Left lung (tissue), 10 donors: ENCODE measurements around the gene HSPB1. TPM values are rescaled to one million over a fixed set of nuclear protein-coding genes. Genes with fewer than 3 reads are reported as not detected.
A peak's percentile ranks its signal among the peaks of the same experiment; 100 is the strongest.

ENCODE experiments used
- ATAC-seq: fragments of 200-7000 bp; cut with Tn5 transposase; one replicate; pipeline ENCODE4 v1.9.1; 2020; ENCODE audit warnings: moderate library complexity
- DNase-seq, 4 donors: peaks; one replicate each; pipeline ENCODE4 v3.0.0-alpha.2; 2013 to 2020
- H3K27ac ChIP-seq, 2 donors: fragments of 200-600 bp; sonication (generic) in 1 of 2; one replicate each; pipeline versions ENCODE4 v1.5.0 to v1.8.0; 2020 to 2021
- H3K27me3 ChIP-seq, 2 donors: fragments of 200-600 bp; sonication (generic) in 1 of 2; one replicate each; pipeline versions ENCODE4 v1.5.0 to v1.8.0; 2020 to 2021
- H3K36me3 ChIP-seq, 2 donors: fragments of 200-600 bp; sonication (generic) in 1 of 2; one replicate each; pipeline versions ENCODE4 v1.5.0 to v1.8.0; 2020 to 2021
- H3K4me1 ChIP-seq, 2 donors: fragments of 200-600 bp; one replicate each; pipeline ENCODE4 v1.8.0; 2021
- H3K4me3 ChIP-seq, 2 donors: fragments of 200-600 bp; sonication (generic) in 1 of 2; one replicate each; pipeline versions ENCODE4 v1.5.0 to v1.8.0; 2020 to 2021; ENCODE audit warnings: mild to moderate bottlenecking in 1 of 2
- H3K9me3 ChIP-seq, 2 donors: fragments of 200-600 bp; sonication (generic) in 1 of 2; one replicate each; pipeline versions ENCODE4 v1.5.0 to v1.8.0; 2020 to 2021
- CTCF ChIP-seq, 2 donors: fragments of 200-600 bp; sonication (generic) in 1 of 2; IDR thresholded peaks; one replicate each; pipeline versions ENCODE4 v1.5.0 to v1.8.0; 2021; ENCODE audit warnings: antibody characterized with exemption in 2 of 2
- intact Hi-C, 2 donors: fragments of 100-400 bp; cut with DNase I; formaldehyde crosslinking; loops; one replicate each; pipeline versions ENCODE4 v1.11.2 to v1.14.2; 2022
- polyA plus RNA-seq, 6 donors: library from polyadenylated mRNA; unstranded; fragments of 120-200 nt; gene quantifications; one replicate each; pipeline ENCODE4 v1.2.1, GENCODE V29; 2013; ENCODE audit not compliant: insufficient read length in 6 of 6
- total RNA-seq, 2 donors: library from RNA; stranded (reverse); fragmentation: NEBNext Ultra II Directional; extraction: Animal tissue kit (Norgen Biotek cat#: 25700); gene quantifications; one replicate each; pipeline ENCODE4 v1.2.1, GENCODE V29; 2021
- donor health status: DM: no; HTN: yes; CAD: no.
- donor health status: DM: no; HTN: no; CAD: no.

HSPB1 gene
- total and polyA plus RNA-seq, 8 donors, result 219 to 951 (median 306) TPM

DNA sequence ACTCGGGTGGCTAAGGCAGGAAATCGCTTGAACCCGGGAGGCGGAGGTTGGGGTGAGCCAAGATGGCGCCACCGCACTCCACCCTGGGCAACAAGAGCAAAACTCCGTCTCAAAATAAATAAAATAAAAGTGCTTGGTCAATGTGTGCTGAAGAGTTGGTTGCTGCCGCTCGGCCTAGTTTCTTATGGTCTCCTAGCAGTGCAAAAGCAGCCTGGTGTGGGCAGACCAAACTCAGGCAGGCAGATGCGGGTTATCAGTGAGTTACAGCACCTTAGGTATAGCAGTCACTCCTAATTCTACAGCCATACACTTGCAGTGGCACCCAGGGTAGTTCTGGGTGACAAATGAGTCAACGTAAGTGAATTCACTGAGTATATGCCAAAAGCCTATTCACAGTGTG is 22.6 kb downstream of the HSPB1 start:
- ATAC-seq (no peak), DNase-seq (peak in 1 of 4 donors; percentile 7)
- H3K27ac ChIP-seq, result no peak overlapping the region
- H3K9me3 ChIP-seq, result no peaks in the 10 kb centered on the region
- no peak for TF ChIP-seq CTCF (IDR thresholded peaks at IDR 0.05)
- no peaks in the 10 kb centered on the region for H3K27me3 ChIP-seq
- no peak overlapping the region for H3K4me3 ChIP-seq
- intact Hi-C loops, result no loop called here
- peaks cover 7 to 78% of the 10 kb centered on the region in 2 donors for H3K36me3 ChIP-seq
- peaks cover 0 to 12% of the 10 kb centered on the region in 2 donors for H3K4me1 ChIP-seq

- Histone ChIP-seq H3K4me1 (peaks cover 0 to 18% of the 10 kb centered on the region in 2 donors), H3K27me3 (no peaks in the 10 kb centered on the region), H3K27ac (no peak overlapping the region), H3K4me3 (no peak overlapping the region), H3K9me3 (no peaks in the 10 kb centered on the region), H3K36me3 (peaks cover 7 to 81% of the 10 kb centered on the region in 2 donors)
- intact Hi-C loops, result no loop called here
- TF ChIP-seq CTCF (IDR thresholded peaks at IDR 0.05), result no peak
- peak in 1 of 4 donors; percentile 1 for DNase-seq
- no peak for ATAC-seq
Measured at GRCh38 chr7:76325811-76326210, 23.3 kb downstream of the HSPB1 start.

GRCh38 chr7:76326646-76327233 is 24.3 kb downstream of the HSPB1 start:
- ATAC-seq (no peak), DNase-seq (no peak)
- intact Hi-C loops, result no loop called here
- no peak overlapping the region for H3K4me3 ChIP-seq
- peaks cover 7 to 81% of the 10 kb centered on the region in 2 donors for H3K36me3 ChIP-seq
- TF ChIP-seq CTCF (IDR thresholded peaks at IDR 0.05), result no peak
- H3K27me3 ChIP-seq, result no peaks in the 10 kb centered on the region
- H3K4me1 ChIP-seq, result peaks cover 5 to 27% of the 10 kb centered on the region in 2 donors
- no peak overlapping the region for H3K27ac ChIP-seq
- H3K9me3 ChIP-seq, result no peaks in the 10 kb centered on the region

DNA sequence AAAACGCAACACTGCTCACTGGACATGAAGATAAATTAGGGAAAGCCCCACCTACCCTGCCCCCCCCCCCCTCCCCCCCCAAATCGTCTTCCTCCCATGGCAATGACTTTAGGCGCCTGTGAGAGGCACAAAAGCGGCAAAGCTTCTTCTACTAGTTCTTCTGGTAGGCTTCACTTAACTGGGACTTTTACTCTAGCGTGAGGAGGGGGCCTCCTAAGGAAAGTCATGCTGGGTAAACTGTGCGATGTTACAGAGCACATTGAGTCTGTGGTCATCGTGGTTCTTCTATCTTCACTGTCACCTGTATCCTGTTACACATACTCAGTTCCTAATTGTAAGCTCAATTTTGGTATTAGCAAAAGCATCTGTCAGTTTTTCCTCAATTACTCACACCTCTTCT is 25.1 kb downstream of the HSPB1 start:
- peaks cover 6 to 35% of the 10 kb centered on the region in 2 donors for H3K4me1 ChIP-seq
- H3K36me3 ChIP-seq, result peaks cover 7 to 76% of the 10 kb centered on the region in 2 donors
- intact Hi-C loops, result no loop called here
- no peaks in the 10 kb centered on the region for H3K9me3 ChIP-seq
- ATAC-seq, result no peak
- no peak for TF ChIP-seq CTCF (IDR thresholded peaks at IDR 0.05)
- H3K27me3 ChIP-seq, result no peaks in the 10 kb centered on the region
- H3K4me3 ChIP-seq, result no peak overlapping the region
- no peak overlapping the region for H3K27ac ChIP-seq
- no peak for DNase-seq

- H3K27ac ChIP-seq, result no peak overlapping the region
- DNase-seq, result no peak
Measured at GRCh38 chr7:76328389-76328788, 25.9 kb downstream of the HSPB1 start.

More at GRCh38 chr7:76328389-76328788, 25.9 kb downstream of the HSPB1 start:
- peaks cover 6 to 43% of the 10 kb centered on the region in 2 donors for H3K4me1 ChIP-seq
- no peak for ATAC-seq
- H3K27me3 ChIP-seq, result no peaks in the 10 kb centered on the region
- no peaks in the 10 kb centered on the region for H3K9me3 ChIP-seq
- H3K4me3 ChIP-seq, result no peak overlapping the region
- TF ChIP-seq CTCF (IDR thresholded peaks at IDR 0.05), result no peak
- intact Hi-C loops, result no loop called here
- H3K36me3 ChIP-seq, result peaks cover 7 to 68% of the 10 kb centered on the region in 2 donors
